Measurements from ENCODE around the gene CEP162. TPM values are rescaled to one million over a fixed set of nuclear protein-coding genes. Genes with fewer than 3 reads are reported as not detected.
"Not testable (repeated sequence)": the region's sequence is repeated elsewhere in the genome, so short reads cannot be mapped to it uniquely, and the experiment has no call there.

CEP162 gene
- total and polyA plus RNA-seq, 11 donors: 1.6 to 5.6 (median 4.4) TPM

DNA sequence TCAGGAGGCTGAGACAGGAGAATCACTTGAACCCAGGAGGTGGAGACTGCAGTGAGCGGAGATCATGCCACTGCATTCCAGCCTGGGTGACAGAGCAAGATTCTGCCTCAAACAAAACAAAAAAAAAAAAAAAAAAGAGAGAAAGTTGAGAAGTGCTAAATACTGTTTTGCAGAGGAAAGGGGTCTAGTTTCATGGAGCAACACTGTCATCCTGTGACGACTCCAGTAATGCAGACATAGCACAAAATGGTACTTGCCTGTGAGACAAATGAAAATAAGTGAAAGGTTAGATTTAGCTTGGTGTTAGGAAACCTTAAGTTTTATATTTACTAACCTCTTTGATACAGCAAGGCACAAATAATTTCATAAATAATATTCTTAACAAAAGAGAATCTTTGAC, 29.7 kb downstream of the CEP162 start:
- H3K36me3 ChIP-seq: peaks cover 0 to 86% (median 61%) of the 10 kb centered on the region in 9 donors
- ATAC-seq: no peak
- intact Hi-C loops (cut with DNase I): no loop called here

DNA sequence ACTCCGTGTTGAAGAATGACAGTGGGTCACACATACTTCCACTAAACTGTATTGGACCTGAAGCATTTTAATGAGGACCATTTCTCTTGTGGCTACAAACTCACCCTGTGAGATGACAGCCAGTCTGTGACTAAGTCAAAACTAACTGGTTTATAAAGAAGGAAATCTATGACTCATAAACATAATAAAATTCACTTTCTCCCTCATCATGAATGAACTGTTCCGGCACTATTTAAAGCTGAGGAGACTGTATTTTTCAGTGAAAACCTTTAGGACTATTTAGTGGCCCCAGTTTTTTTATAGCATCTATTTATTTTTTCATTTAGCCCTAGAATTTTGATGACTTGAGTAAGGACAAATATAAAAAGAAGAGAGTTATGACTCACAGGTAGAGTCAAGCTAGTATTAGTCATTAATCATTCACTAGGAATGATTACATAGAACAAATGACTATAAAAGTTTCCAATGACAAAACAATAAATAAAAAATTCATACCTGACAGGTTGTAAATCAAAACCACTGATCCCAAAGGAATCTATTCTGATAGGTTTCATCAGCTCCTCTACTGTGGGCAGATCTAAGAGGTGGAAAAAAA, 34.2 kb downstream of the CEP162 start:
- Histone ChIP-seq H3K36me3 (peaks cover 6 to 78% (median 60%) of the 10 kb centered on the region in 9 donors), H3K4me1 (no peaks in the 10 kb centered on the region), H3K9me3 (no peaks in the 10 kb centered on the region), H3K4me3 (no peak overlapping the region), H3K27me3 (no peaks in the 10 kb centered on the region), H3K27ac (no peak overlapping the region)
- ATAC-seq: no peak
- WGBS, 4 donors: 89 to 97% (median 94%) methylated on average over 2 of the region's 2 CpGs
- TF ChIP-seq POLR2A (IDR thresholded peaks at IDR 0.05): no peak
- no peak for TF ChIP-seq CTCF (IDR thresholded peaks at IDR 0.05)
- DNase-seq: no peak
- intact Hi-C loops (cut with DNase I): no loop called here

More for the DNA sequence above, 29.7 kb downstream of the CEP162 start:
- H3K27me3 ChIP-seq: no peaks in the 10 kb centered on the region
- 85 to 91% (median 90%) methylated on average over 2 of the region's 2 CpGs for WGBS, 4 donors
- TF ChIP-seq POLR2A (IDR thresholded peaks at IDR 0.05) (no peak), CTCF (IDR thresholded peaks at IDR 0.05) (peak in 1 of 12 donors; percentile 4)
- no peak overlapping the region for H3K4me3 ChIP-seq
- H3K9me3 ChIP-seq: no peaks in the 10 kb centered on the region
- H3K4me1 ChIP-seq: no peaks in the 10 kb centered on the region
- no peak for DNase-seq
- H3K27ac ChIP-seq: no peak overlapping the region

- DNase-seq: no peak
- 93 to 96% (median 95%) methylated on average over 2 of the region's 2 CpGs for WGBS, 4 donors
- peaks cover 6 to 72% (median 49%) of the 10 kb centered on the region in 9 donors for H3K36me3 ChIP-seq
- no peak overlapping the region for H3K4me3 ChIP-seq
- H3K27me3 ChIP-seq: no peaks in the 10 kb centered on the region
- H3K4me1 ChIP-seq: no peaks in the 10 kb centered on the region
- H3K9me3 ChIP-seq: no peaks in the 10 kb centered on the region
- no peak overlapping the region for H3K27ac ChIP-seq
- no peak for ATAC-seq
- TF ChIP-seq POLR2A (IDR thresholded peaks at IDR 0.05) (no peak), CTCF (IDR thresholded peaks at IDR 0.05) (no peak)
- intact Hi-C loops (cut with DNase I): no loop called here
Measured at GRCh38 chr6:84191802-84192201, 35.6 kb downstream of the CEP162 start.

DNA sequence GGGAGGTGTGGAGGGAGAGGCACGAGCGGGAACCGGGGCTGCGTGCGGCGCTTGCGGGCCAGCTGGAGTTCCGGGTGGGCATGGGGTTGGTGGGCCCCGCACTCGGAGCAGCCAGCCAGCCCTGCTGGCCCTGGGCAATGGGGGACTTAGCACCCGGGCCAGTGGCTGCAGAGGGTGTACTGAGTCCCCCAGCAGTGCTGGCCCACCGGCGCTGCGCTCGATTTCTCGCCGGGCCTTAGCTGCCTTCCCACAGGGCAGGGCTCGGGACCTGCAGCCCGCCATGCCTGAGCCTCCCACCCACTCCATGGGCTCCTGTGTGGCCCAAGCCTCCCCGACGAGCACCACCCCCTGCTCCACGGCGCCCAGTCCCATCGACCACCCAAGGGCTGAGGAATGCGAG, 38.1 kb downstream of the CEP162 start:
- DNase-seq, ATAC-seq: not testable (repeated sequence)
- WGBS, 4 donors: 96 to 98% (median 96%) methylated on average over 4 to 25 of the region's 25 CpGs; no CpG with 5 or more reads in 1 of the 4 donors

GRCh38 chr6:84183430-84183829, 44.0 kb downstream of the CEP162 start:
- ATAC-seq: no peak
- intact Hi-C loops (cut with DNase I): no loop called here
- no peaks in the 10 kb centered on the region for H3K27me3 ChIP-seq
- peaks cover 0 to 40% (median 19%) of the 10 kb centered on the region in 9 donors for H3K36me3 ChIP-seq
- peaks cover 0 to 6% (median 0%) of the 10 kb centered on the region in 12 donors for H3K9me3 ChIP-seq
- no peak overlapping the region for H3K4me3 ChIP-seq
- no peak for TF ChIP-seq CTCF (IDR thresholded peaks at IDR 0.05)
- TF ChIP-seq POLR2A (IDR thresholded peaks at IDR 0.05): no peak
- peaks cover 0 to 15% (median 3%) of the 10 kb centered on the region in 12 donors for H3K4me1 ChIP-seq
- no peak for DNase-seq
- H3K27ac ChIP-seq: no peak overlapping the region
- WGBS, 4 donors: 95 to 100% (median 97%) methylated on average over 1 of the region's 1 CpG

More for the DNA sequence above, 38.1 kb downstream of the CEP162 start:
- intact Hi-C loops (cut with DNase I); H3K27me3 ChIP-seq; H3K4me1 ChIP-seq; H3K27ac ChIP-seq; H3K9me3 ChIP-seq; H3K4me3 ChIP-seq: not testable (repeated sequence)
- H3K36me3 ChIP-seq: peaks cover 6 to 71% (median 49%) of the 10 kb centered on the region in 9 donors

Measured in heart left ventricle (tissue), 16 donors.